Measurements from ENCODE around the gene CDH15.
A peak's percentile ranks its signal among the peaks of the same experiment; 100 is the strongest.

CDH15 gene

DNA sequence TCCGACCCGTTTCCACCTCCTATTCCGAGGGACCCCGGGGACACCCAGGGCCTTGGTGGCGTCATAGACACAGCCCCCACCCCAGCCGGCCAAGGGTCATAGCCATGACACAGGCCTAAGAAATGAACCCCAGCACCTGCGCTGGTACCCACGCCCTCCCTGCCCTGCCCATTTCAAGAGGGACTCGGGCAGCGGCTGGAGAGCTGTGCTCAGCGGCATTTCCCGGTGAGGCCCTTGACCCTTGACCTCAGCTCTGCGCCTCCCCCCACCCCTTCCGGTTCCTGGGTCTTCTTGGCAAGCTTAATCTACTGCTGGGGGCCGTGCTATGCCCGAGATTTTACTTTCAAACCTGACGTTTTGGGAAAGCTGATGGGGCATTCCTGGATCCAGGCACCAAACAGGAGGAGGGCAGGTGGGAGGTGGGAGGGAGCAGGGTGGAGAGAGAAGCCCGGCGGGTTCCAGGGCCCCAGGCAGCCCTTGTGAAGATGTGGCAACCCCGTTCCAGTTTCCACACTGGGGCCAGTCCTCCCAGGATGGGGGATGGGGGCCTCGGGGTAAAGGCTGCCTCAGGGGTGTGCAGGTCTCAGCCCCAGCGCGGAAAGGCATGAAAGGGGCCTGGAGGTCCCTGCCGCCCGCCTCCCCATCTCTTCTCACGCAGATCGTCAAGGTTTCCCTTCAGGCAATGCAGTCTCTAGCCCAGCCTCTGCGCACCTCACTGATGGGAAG, 28.7 kb downstream of the CDH15 start, which contains the start of gene SLC22A31:
SLC22A31 (minus strand) TSS at position 414 of the 726 bp plus-strand sequence; CDS start at position 378, 36 bp downstream.
- Mint-ChIP-seq H3K4me1 (peaks cover 10% of the 10 kb centered on the region), H3K9me3 (no peaks in the 10 kb centered on the region), H3K36me3 (ENCODE audit: insufficient read depth) (peaks cover 8% of the 10 kb centered on the region), H3K27me3 (peaks cover 52% of the 10 kb centered on the region), H3K27ac (ENCODE audit: low read depth) (no peak within 1 kb of the TSS), H3K4me3 (peak within 1 kb of the TSS; percentile 25)
- DNase-seq (ENCODE audit: low spot score in 2 of 2) (no peak), ATAC-seq (replicated peaks; ENCODE audit: extremely low read depth, poor library complexity, severe bottlenecking) (no peak)

DNA sequence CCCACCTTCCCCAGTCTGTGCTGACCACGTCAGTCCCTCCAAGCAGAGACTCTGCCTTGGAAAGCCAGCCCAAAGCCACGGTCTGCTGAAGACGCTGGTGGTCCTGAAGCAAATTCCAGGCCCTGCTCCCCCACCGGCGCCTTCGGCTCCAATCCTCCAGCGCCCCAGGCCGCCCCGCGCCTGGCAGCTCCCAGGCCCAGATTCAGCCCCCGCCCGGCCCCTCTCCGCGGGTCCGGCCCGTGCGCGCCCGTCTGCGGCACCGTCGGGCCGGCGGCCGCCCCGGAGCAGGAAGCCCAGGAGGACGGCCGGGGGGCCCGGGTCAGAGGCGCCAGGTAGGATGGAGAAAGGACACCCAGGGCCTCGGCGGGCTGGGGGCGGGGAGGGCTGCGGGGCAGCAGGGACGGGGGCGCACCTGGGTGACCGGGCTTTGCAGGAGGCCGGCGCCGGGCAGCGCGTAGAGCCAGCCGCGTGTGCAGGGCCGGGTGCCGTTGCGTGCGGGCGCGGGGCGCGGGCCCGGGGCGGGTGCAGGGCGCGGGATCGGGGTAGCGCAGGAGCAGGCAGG, 29.4 kb downstream of the CDH15 start:
- Mint-ChIP-seq H3K4me1 (peaks cover 10% of the 10 kb centered on the region), H3K27me3 (peaks cover 52% of the 10 kb centered on the region), H3K36me3 (ENCODE audit: insufficient read depth) (peaks cover 8% of the 10 kb centered on the region), H3K9me3 (no peaks in the 10 kb centered on the region), H3K4me3 (peak overlapping the region; percentile 25), H3K27ac (ENCODE audit: low read depth) (no peak overlapping the region)
- no peak for ATAC-seq (replicated peaks; ENCODE audit: extremely low read depth, poor library complexity, severe bottlenecking)
- DNase-seq (ENCODE audit: low spot score in 2 of 2) = no peak

DNA sequence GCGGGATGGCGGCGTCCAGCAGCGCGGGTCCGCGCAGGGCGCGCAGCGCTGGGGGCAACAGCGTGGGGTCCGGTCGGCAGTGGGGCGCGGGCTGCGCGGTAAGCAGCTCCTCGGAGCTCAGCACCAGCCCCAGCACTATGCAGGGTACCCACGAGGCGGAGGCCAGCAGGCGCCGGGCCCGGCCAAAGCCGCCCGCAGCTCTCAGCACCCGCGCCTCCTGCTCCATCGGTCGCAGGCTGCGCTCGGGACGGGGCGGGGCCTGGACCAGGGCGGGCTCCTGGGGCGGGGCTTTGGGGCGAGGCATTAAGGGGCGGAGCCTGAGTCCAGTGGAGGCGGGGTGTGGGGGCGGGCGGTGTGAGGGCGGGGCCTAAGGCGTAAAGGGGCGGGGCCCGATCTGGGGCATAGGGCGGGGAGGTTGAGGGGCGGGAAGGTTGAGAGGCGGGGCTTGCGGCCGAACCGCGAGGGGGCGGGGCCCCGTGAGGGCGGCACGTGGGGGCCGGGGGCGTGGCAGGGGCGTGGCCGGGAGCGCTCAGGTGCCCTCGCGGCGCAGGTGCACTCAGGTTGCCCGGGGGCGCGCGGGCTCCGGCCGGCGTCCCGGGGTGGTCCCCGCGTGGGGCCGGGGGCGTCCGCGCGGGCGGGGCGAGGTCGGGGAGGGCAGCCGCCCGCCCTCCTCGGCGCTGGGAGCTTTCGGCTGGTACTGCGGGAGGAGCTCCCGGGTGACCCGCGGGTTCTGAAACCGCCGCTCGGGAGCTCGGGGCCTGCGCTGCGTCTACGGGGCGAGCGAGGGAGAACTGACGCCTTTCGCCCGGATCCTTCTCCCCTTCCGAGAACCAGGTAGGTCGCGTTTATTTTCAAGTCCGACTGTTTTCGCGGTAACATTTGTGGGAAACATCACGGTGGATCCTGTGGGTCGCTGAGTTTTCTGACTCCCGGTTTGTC, 30.2 kb downstream of the CDH15 start:
- Mint-ChIP-seq H3K9me3 (no peaks in the 10 kb centered on the region), H3K27me3 (peaks cover 57% of the 10 kb centered on the region), H3K4me3 (peak overlapping the region; percentile 64), H3K36me3 (ENCODE audit: insufficient read depth) (peaks cover 6% of the 10 kb centered on the region), H3K27ac (ENCODE audit: low read depth) (no peak overlapping the region), H3K4me1 (peaks cover 10% of the 10 kb centered on the region)
- ATAC-seq (replicated peaks; ENCODE audit: extremely low read depth, poor library complexity, severe bottlenecking) (peak; percentile 61), DNase-seq (ENCODE audit: low spot score in 2 of 2) (peak in 1 of 2 donors; percentile 38)

DNA sequence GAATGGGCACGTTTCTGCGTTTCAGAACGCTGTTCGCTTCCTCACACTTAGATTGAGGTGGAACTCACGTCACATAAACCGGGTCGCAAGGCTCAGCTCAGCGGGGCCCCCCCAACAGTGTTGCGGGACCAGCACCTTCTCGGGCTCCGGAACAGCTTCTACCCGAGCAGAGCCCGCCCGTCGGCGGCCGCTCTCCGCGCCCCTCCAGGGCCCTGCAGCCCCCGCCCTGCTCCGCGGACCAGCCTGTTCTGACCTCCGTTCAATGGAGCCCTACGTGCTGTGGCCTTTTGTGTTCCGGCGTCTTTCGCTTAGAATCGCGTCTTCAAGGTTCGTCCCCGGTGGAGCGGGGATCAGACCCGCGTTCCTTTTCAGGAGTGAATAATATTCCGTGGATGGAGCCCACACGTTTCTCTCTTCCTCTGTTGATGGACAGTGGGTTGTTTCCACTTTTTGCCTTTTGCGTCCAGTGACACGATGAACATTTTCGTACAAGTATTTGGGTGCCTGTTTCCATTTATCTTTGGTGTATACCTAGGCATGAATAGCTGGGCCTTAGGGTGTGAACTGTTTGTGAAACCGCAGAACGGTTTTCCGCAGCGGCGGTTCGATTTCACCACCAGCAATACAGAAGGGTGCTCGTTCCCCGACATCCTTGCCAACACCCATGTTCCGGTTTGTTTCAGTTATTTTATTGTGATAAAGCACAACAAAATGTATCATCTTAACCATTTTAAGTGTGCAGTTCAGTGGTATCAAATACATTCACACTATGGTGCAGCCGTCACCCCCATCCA, 31.1 kb downstream of the CDH15 start:
- peaks cover 10% of the 10 kb centered on the region for H3K4me1 Mint-ChIP-seq
- no peaks in the 10 kb centered on the region for H3K9me3 Mint-ChIP-seq
- peaks cover 59% of the 10 kb centered on the region for H3K27me3 Mint-ChIP-seq
- peaks cover 6% of the 10 kb centered on the region for H3K36me3 Mint-ChIP-seq (ENCODE audit: insufficient read depth)
- H3K27ac Mint-ChIP-seq (ENCODE audit: low read depth) = no peak overlapping the region
- peak overlapping the region; percentile 64 for H3K4me3 Mint-ChIP-seq
- DNase-seq (ENCODE audit: low spot score in 2 of 2) = no peak
- ATAC-seq (replicated peaks; ENCODE audit: extremely low read depth, poor library complexity, severe bottlenecking) = no peak

DNA sequence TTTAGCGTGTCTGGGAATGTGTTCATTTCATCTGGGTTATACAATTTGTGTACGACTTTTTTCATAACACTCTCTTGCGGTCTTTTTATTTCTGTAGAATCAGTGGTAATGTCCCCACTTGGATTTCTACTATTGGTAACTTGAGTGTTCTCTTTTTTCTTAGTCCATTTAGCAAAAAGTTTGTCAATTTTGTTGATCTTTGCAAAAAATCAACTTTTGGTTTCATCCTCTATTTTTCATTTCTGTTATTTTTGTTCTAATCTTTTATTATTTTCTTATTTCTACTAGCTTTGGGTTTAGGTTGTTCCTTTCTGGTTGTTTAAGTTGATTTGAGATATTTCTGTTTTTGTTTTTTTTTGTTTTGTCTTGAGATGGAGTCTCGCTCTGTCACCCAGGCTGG, 36.4 kb downstream of the CDH15 start:
- DNase-seq (ENCODE audit: low spot score in 2 of 2) = no peak
- Mint-ChIP-seq H3K36me3 (ENCODE audit: insufficient read depth) (no peaks in the 10 kb centered on the region), H3K9me3 (no peaks in the 10 kb centered on the region), H3K4me1 (peaks cover 4% of the 10 kb centered on the region), H3K27me3 (peaks cover 67% of the 10 kb centered on the region), H3K4me3 (no peak overlapping the region), H3K27ac (ENCODE audit: low read depth) (no peak overlapping the region)
- ATAC-seq (replicated peaks; ENCODE audit: extremely low read depth, poor library complexity, severe bottlenecking) = no peak

DNA sequence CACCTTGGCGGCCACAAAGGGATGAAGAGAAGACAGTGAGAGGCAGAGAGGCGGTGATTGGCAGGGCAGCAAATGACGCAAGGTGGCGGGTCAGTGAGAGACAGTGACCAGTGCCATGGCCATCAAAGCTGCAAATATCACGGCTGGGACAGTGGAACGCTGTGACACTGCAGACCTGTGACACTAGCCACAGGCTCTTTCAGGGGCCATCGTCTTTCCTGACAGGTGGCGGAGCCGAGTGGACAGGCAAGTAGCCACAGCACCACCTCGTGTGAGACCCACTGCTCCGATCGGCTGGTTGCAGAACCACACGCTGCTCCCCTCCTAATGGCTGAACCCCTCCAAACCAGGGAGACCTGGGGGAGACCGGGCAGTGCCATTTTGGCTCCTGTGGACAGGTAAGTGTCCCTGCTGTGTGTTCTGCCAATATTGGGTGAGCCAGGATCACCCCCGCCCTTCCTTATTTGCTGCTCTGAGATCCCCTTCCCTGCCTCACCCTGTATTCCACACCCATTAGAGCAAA, 38.0 kb downstream of the CDH15 start:
- H3K27ac Mint-ChIP-seq (ENCODE audit: low read depth) = no peak overlapping the region
- no peak overlapping the region for H3K4me3 Mint-ChIP-seq
- H3K4me1 Mint-ChIP-seq = no peaks in the 10 kb centered on the region
- ATAC-seq (replicated peaks; ENCODE audit: extremely low read depth, poor library complexity, severe bottlenecking) = no peak
- no peaks in the 10 kb centered on the region for H3K36me3 Mint-ChIP-seq (ENCODE audit: insufficient read depth)
- H3K9me3 Mint-ChIP-seq = no peaks in the 10 kb centered on the region
- peaks cover 51% of the 10 kb centered on the region for H3K27me3 Mint-ChIP-seq
- DNase-seq (ENCODE audit: low spot score in 2 of 2) = no peak

DNA sequence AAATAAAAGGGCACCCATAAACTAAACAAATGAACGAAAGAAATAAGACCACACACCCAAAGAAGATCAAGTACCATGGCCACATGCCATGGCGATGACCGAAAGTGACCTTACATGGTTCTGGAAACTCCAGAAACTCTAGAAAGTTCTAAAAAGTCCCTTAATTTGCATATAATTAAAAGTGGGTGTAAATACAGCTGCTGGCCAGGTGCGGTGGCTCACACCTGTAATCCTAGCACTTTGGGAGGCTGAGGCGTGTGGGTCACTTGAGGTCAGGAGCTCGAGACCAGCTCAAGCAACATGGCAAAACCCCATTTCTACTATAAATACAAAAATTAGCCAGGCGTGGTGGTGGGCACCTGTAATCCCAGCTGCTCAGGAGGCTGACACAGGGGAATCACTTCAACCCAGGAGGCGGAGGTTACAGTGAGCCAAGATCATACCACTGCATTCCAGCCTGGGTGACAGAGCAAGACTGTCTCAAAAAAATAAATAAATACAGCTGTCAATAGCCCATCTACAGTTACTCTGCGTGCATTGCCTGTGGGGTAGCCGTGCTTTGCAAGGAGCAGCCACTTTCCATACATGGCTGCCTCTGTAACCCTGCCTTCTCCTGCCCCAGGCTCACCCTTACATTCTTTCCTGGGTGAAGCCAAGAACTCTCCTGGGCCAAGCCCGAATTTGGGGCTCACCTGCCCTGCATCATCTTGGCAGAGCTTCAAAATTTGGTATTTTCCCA, 38.8 kb downstream of the CDH15 start:
- H3K36me3 Mint-ChIP-seq (ENCODE audit: insufficient read depth) = no peaks in the 10 kb centered on the region
- no peak overlapping the region for H3K27ac Mint-ChIP-seq (ENCODE audit: low read depth)
- H3K4me1 Mint-ChIP-seq = no peaks in the 10 kb centered on the region

DNA sequence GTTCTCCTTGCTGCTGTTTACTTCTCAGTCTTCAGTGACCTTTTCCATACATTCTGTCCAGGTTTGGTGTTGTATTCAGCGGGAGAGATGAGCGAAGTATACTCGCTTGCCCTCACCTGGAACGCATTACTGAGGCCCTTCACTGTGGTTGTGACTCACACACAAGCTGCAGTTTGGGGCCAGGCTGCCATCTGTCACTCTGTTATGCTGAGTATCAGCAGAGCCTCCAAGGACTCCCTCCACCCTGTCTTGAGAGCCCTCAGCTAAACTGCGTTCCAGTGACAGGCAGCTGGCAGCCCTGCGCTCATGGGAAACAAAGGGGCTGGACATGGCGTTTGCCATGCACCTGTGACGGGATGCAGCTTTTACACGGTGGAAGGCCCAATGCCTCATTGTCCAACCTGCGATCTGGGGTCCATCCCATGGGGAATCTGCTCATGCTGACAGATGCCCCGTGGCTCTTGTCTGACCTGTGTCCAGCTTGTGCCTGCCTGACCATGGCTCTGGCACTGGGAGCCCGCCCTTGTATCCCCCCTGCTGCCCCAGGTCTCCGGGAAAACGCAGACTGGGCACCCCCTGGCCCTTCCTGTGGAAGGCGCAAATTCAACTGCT, 39.5 kb downstream of the CDH15 start:
- Mint-ChIP-seq H3K9me3 (no peaks in the 10 kb centered on the region), H3K27ac (ENCODE audit: low read depth) (no peak overlapping the region), H3K4me1 (no peaks in the 10 kb centered on the region), H3K4me3 (no peak overlapping the region), H3K27me3 (peaks cover 45% of the 10 kb centered on the region), H3K36me3 (ENCODE audit: insufficient read depth) (no peaks in the 10 kb centered on the region)
- no peak for DNase-seq (ENCODE audit: low spot score in 2 of 2)
- ATAC-seq (replicated peaks; ENCODE audit: extremely low read depth, poor library complexity, severe bottlenecking) = no peak

More for the DNA sequence above, 38.8 kb downstream of the CDH15 start:
- H3K9me3 Mint-ChIP-seq = no peaks in the 10 kb centered on the region
- ATAC-seq (replicated peaks; ENCODE audit: extremely low read depth, poor library complexity, severe bottlenecking) (no peak), DNase-seq (ENCODE audit: low spot score in 2 of 2) (no peak)
- peaks cover 45% of the 10 kb centered on the region for H3K27me3 Mint-ChIP-seq
- H3K4me3 Mint-ChIP-seq = no peak overlapping the region

DNA sequence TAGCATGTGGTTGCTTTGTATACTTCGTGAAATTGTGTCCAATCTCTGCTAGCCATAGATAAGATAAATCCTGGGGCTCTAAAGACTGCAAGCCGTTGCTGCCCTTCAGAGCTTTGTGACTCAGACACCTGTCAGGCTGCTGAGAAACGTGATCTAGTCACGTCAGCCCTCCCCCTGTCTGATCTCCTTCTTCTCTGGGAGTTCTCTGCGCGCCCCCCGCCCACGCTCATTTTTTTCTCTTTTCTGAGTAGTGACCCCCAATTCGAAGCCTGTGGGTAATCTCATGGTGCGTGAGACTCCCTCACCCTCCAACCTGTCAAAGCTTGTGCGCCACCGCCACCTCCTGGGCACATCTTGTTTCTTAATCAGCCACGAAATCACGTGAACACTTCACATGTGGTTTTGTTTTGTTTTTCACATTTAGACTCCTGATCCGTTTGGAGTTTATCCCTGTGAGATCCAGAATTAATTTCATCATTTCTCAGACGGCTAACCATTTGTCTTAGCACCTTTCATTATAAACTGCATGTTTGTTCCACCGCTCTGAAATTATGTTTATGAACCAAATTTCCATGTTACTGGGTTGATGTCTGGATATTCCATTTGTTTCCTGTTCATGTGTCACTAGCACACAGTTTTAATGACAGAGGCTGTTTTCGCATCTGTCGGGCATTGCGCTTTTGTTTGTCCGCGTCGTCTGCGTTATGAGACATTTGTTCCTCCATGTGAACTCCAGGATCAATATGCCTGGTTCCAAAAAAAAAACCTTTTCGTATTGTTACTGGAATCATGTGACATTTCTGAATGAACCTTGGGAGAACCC, 45.0 kb downstream of the CDH15 start:
- Mint-ChIP-seq H3K27me3 (no peaks in the 10 kb centered on the region), H3K9me3 (no peaks in the 10 kb centered on the region), H3K4me1 (peaks cover 17% of the 10 kb centered on the region), H3K36me3 (ENCODE audit: insufficient read depth) (peaks cover 17% of the 10 kb centered on the region), H3K27ac (ENCODE audit: low read depth) (peak overlapping the region; percentile 62), H3K4me3 (peak overlapping the region; percentile 94)
- peak; percentile 72 to 77 for DNase-seq (ENCODE audit: low spot score in 2 of 2)
- peak; percentile 76 for ATAC-seq (replicated peaks; ENCODE audit: extremely low read depth, poor library complexity, severe bottlenecking)

DNA sequence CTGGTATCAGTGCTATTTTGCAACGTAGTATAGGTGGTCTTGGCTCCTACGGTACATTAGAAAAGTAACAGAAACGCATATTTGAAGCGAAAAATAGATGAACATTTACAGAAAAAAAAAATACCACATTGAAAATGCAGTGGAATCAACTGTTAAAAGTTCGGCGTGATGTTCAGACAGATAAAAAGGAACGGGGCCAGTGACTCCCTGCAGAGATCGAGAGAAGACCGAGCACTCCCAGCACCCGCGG, 45.5 kb downstream of the CDH15 start:
- Mint-ChIP-seq H3K27me3 (no peaks in the 10 kb centered on the region), H3K9me3 (no peaks in the 10 kb centered on the region), H3K27ac (ENCODE audit: low read depth) (peak overlapping the region; percentile 62), H3K36me3 (ENCODE audit: insufficient read depth) (peaks cover 17% of the 10 kb centered on the region), H3K4me1 (peaks cover 17% of the 10 kb centered on the region), H3K4me3 (peak overlapping the region; percentile 94)
- DNase-seq (ENCODE audit: low spot score in 2 of 2) = no peak
- ATAC-seq (replicated peaks; ENCODE audit: extremely low read depth, poor library complexity, severe bottlenecking) = no peak
